ENCODE data around the gene KIF5B.
"Not testable (repeated sequence)": the region's sequence is repeated elsewhere in the genome, so short reads cannot be mapped to it uniquely, and the experiment has no call there.

The KIF5B gene

DNA sequence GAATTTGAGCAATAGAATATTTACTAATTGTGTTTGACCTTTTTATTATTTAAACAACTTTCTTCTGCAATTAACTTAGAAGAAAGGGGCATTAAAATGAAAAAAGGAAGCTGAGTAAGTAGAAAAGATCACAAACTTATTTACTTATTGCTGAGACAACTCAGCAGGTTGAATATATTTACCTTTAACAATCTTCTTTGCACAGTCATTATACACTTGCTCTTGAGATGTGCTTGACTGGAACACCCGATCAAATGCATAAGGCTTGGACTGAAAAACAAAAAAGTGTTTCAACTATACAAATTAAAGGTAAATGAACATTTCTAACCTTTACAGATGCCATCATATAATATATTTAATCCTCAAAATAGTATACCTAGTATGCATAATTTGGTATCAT lies 7.9 kb downstream of the KIF5B start:
- peaks cover 45% of the 10 kb centered on the region for H3K36me3 Mint-ChIP-seq (ENCODE audit: low read depth)

DNA sequence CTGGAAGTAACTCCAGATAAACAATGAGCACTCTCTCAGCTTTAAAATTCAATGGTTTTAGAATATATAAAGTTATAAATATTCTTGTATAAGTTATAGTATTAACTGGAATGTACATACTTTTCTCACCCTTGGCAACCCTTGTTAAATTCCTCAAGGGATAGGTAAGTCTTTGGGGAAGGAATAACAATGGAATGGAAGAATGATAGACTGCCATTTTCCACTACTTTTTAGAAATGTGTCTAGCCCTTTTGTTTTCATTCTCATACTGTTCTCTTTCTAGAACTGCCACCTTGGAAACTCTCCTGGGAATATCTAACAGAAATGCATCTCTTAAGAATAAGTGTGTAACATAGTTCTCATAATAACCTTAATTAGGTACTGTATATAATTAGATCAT lies 8.3 kb downstream of the KIF5B start:
- H3K27me3 Mint-ChIP-seq (ENCODE audit: low read depth): no peaks in the 10 kb centered on the region
- H3K36me3 Mint-ChIP-seq (ENCODE audit: low read depth): peaks cover 47% of the 10 kb centered on the region
- peaks cover 69% of the 10 kb centered on the region for H3K4me1 Mint-ChIP-seq (ENCODE audit: low read depth)
- H3K9me3 Mint-ChIP-seq: no peaks in the 10 kb centered on the region
- no peak overlapping the region for H3K4me3 Mint-ChIP-seq
- H3K27ac Mint-ChIP-seq: no peak overlapping the region

More for the DNA sequence above, 7.9 kb downstream of the KIF5B start:
- Mint-ChIP-seq H3K4me3 (no peak overlapping the region), H3K9me3 (no peaks in the 10 kb centered on the region), H3K27ac (no peak overlapping the region), H3K27me3 (ENCODE audit: low read depth) (no peaks in the 10 kb centered on the region), H3K4me1 (ENCODE audit: low read depth) (peaks cover 71% of the 10 kb centered on the region)

DNA sequence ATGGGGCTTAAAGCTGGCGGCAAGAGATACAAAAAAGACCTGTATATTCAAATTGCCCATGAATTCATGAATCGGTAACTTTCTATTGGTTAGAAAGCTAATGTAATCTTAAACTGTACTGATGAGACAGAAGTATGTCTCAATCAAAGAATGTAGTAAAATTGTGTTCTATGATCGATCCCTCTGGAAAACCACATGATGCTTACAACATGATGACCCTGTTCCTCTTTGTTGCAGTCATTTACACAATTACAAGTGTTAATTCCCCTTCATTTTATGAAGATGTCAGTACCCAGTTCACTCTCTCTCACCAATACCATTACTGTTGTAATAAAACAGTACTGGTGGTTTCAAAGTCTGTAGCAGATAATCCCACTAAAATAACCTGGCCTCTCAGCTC lies 10.1 kb downstream of the KIF5B start:
- Mint-ChIP-seq H3K27me3 (ENCODE audit: low read depth) (no peaks in the 10 kb centered on the region), H3K36me3 (ENCODE audit: low read depth) (peaks cover 52% of the 10 kb centered on the region), H3K4me1 (ENCODE audit: low read depth) (peaks cover 64% of the 10 kb centered on the region), H3K9me3 (no peaks in the 10 kb centered on the region), H3K4me3 (no peak overlapping the region), H3K27ac (no peak overlapping the region)

DNA sequence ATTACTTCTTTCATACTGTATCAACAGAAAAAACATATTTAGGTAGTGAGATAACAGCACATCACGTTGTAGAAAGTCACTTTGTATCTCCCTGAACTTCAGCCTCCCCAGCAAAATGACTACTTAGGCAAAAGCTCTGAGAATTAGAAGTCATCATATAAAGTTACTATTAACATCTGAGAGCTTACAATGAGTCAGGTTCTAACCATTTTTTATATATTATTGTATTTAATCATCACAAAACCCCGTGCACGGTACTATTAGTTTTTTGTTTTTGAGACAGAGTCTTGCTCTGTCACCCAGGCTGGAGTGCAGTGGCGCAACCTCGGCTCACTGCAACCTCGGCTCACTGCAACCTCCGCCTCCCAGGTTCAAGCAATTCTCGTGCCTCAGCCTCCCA lies 13.5 kb downstream of the KIF5B start:
- H3K36me3 Mint-ChIP-seq (ENCODE audit: low read depth): peaks cover 53% of the 10 kb centered on the region

DNA sequence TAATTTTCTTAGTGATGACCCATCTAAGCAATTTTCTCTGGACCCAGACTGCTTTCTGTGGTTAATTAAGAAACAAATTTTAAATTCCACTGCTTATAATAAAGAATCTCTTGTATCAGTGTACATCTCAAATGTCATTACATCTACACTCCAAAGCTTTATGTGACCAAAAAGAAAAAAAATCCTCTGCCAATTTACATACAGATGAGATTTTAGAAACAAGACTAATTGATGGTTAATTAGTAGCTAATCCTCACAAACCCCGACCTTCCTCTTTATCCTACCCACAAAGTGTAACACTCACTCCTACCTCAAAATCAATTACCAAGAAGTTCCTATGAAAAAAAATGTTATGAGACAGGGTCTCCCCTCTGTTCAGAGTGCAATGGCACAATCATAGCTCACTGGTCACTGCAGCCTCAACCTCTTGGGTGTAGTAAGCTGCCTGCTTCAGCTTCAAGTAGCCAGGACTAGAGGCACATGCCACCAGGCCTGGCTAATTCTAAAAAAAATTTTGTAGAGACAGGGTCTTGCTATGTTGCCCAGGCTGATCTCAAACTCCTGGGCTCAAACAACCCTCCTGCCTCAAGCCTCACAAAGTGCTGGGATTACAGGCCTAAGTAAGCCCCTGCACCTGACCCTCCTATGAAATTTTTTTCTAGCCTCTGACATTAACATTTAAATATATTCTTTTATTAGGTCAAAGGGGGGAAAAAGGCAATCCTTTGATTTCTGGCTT lies 14.8 kb downstream of the KIF5B start:
- peaks cover 40% of the 10 kb centered on the region for H3K4me1 Mint-ChIP-seq (ENCODE audit: low read depth)
- no peak overlapping the region for H3K4me3 Mint-ChIP-seq
- no peaks in the 10 kb centered on the region for H3K27me3 Mint-ChIP-seq (ENCODE audit: low read depth)
- no peaks in the 10 kb centered on the region for H3K9me3 Mint-ChIP-seq
- H3K36me3 Mint-ChIP-seq (ENCODE audit: low read depth): peaks cover 52% of the 10 kb centered on the region
- H3K27ac Mint-ChIP-seq: no peak overlapping the region

More for the DNA sequence above, 13.5 kb downstream of the KIF5B start:
- peaks cover 50% of the 10 kb centered on the region for H3K4me1 Mint-ChIP-seq (ENCODE audit: low read depth)
- not testable (repeated sequence) for H3K27me3 Mint-ChIP-seq (ENCODE audit: low read depth); H3K27ac Mint-ChIP-seq; H3K9me3 Mint-ChIP-seq; H3K4me3 Mint-ChIP-seq

DNA sequence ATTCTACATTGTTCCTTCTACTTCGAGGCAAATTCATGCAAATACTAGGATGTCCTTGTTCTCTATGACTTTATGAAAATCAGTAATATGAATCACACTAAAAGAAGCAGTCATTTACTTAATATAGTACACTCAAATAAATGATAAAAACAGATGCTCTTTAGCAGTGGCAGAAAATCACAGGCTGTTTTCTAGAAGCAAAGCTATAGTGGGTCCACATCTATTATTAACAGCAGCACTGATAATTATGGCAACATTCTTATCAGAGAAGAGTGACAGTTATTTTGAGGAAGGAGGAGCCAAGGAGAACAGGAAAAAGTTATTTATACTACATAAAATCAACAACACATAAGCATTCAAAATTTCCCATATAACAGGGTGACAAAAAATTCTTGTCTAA lies 16.5 kb downstream of the KIF5B start:
- Mint-ChIP-seq H3K27me3 (ENCODE audit: low read depth) (no peaks in the 10 kb centered on the region), H3K9me3 (no peaks in the 10 kb centered on the region), H3K36me3 (ENCODE audit: low read depth) (peaks cover 46% of the 10 kb centered on the region), H3K4me1 (ENCODE audit: low read depth) (peaks cover 33% of the 10 kb centered on the region), H3K27ac (no peak overlapping the region), H3K4me3 (no peak overlapping the region)

DNA sequence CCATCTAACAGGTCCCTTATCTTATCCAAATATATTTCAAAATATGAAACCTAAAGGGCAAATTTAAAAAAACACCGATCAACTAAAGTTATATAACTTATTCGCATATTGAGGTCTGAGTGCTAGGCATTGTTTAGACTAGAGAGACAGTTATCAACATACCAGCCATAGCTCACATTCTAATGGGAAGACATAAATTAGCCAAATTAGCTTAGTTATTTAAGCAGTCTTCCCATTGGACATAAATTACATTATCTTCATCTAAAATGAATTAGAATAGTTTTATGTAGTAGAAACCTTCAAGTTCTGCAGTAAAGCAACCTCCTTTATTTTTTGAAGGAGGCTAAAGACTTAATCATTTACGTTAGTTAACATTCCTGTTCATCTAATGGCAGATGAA lies 17.4 kb downstream of the KIF5B start:
- Mint-ChIP-seq H3K27ac (no peak overlapping the region), H3K36me3 (ENCODE audit: low read depth) (peaks cover 45% of the 10 kb centered on the region), H3K4me3 (no peak overlapping the region), H3K27me3 (ENCODE audit: low read depth) (no peaks in the 10 kb centered on the region), H3K4me1 (ENCODE audit: low read depth) (peaks cover 26% of the 10 kb centered on the region), H3K9me3 (no peaks in the 10 kb centered on the region)

DNA sequence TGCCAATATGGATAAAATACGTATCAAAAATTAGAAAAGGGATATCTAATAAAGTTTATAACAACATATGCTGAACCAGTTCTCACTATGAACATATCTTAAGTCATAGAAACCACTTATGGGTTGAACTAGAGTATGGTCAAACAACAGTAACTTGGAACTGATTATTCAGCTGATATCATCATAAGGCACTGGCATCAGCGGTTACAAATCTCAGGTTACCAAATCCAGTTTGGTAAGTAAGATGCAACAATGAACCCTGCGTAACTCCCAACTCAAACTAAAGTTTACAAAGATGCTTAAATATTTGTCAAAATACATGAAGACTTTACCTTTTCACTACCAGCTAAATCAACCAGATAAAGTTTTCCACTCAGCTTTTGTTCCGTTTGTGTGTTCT lies 19.3 kb downstream of the KIF5B start:
- H3K9me3 Mint-ChIP-seq: no peaks in the 10 kb centered on the region
- H3K36me3 Mint-ChIP-seq (ENCODE audit: low read depth): peaks cover 55% of the 10 kb centered on the region
- no peak overlapping the region for H3K4me3 Mint-ChIP-seq
- peaks cover 20% of the 10 kb centered on the region for H3K4me1 Mint-ChIP-seq (ENCODE audit: low read depth)
- no peak overlapping the region for H3K27ac Mint-ChIP-seq
- no peaks in the 10 kb centered on the region for H3K27me3 Mint-ChIP-seq (ENCODE audit: low read depth)

DNA sequence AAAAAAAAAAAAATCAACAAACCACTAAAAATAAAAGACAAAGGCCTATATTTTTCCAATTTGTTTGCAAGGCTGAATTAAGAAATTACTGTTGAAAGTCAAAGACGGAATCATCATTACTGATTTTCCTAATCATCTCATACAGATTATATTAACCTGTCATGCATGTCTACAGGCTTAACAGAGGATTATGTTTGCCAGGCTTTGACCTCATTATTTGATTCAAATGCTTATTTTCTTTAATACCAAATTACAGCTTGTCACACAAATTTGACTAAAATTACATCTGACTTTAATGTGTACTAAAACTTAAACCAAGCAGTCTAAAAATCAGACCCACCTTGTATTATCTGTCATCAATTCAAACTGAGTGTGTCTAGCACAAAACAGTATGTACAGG lies 21.2 kb downstream of the KIF5B start:
- Mint-ChIP-seq H3K27ac (no peak overlapping the region), H3K4me1 (ENCODE audit: low read depth) (peaks cover 16% of the 10 kb centered on the region), H3K27me3 (ENCODE audit: low read depth) (no peaks in the 10 kb centered on the region), H3K9me3 (no peaks in the 10 kb centered on the region), H3K36me3 (ENCODE audit: low read depth) (peaks cover 59% of the 10 kb centered on the region), H3K4me3 (no peak overlapping the region)

DNA sequence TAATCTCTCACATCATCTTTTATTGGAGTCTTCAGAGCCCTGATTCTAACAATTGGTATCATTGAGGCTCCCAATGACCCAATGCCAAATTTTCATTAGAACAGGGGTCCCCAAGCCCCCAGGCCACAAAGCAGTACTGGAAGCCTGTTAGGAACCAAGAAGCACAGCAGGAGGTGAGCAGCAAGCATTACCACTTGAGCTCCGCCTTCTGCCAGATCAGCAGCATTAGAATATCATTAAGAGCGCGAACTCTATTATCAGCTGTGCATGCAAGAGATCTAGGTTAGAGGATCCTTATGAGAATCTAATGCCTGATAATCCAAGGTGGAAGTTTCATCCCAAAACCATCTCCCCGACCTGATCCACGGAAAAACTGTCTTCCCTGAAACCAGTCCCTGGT lies 23.1 kb downstream of the KIF5B start:
- Mint-ChIP-seq H3K27me3 (ENCODE audit: low read depth) (no peaks in the 10 kb centered on the region), H3K27ac (peak overlapping the region; percentile 16), H3K9me3 (no peaks in the 10 kb centered on the region), H3K4me3 (no peak overlapping the region), H3K36me3 (ENCODE audit: low read depth) (peaks cover 67% of the 10 kb centered on the region), H3K4me1 (ENCODE audit: low read depth) (peaks cover 12% of the 10 kb centered on the region)

DNA sequence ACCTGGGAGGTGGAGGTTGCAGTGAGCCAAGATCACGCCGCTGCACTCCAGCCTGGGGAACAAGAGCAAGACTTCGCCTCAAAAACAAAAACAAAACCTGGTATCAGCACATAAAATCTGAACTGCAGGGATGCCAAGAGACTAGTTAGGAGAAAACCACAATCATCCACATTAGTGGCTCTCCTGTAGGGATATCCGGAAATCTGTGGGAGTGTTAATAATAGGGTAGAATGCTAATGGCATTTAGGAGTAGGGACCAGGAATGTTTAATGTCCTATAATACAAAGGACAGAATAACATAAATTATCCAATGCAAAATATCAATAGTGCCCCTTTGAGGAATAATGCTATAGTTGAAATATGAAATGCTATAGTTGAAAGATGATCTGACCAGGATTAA lies 24.3 kb downstream of the KIF5B start:
- H3K4me1 Mint-ChIP-seq (ENCODE audit: low read depth): peaks cover 12% of the 10 kb centered on the region
- H3K36me3 Mint-ChIP-seq (ENCODE audit: low read depth): peaks cover 65% of the 10 kb centered on the region
- no peak overlapping the region for H3K4me3 Mint-ChIP-seq
- no peak overlapping the region for H3K27ac Mint-ChIP-seq
- H3K27me3 Mint-ChIP-seq (ENCODE audit: low read depth): no peaks in the 10 kb centered on the region
- H3K9me3 Mint-ChIP-seq: no peaks in the 10 kb centered on the region

DNA sequence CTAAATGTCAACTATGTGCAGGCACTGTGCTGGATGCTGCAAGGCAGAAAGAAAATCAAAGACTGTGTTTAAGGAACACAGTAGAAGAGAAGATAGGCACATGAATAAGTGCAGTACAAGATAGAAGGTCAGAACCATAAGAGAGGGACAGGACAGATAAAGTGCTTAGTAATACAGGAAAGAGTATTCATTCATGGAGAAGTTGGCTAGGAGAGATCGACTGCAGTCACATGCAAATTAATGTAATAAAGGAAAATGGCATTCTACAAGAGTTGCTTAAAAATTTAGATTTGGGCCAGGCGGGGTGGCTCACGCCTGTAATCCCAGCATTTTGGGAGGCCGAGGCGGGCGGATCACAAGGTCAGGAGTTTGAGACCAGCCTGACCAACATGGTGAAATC lies 24.8 kb downstream of the KIF5B start:
- Mint-ChIP-seq H3K27ac (no peak overlapping the region), H3K27me3 (ENCODE audit: low read depth) (no peaks in the 10 kb centered on the region), H3K4me3 (no peak overlapping the region), H3K36me3 (ENCODE audit: low read depth) (peaks cover 64% of the 10 kb centered on the region), H3K9me3 (no peaks in the 10 kb centered on the region), H3K4me1 (ENCODE audit: low read depth) (peaks cover 12% of the 10 kb centered on the region)

DNA sequence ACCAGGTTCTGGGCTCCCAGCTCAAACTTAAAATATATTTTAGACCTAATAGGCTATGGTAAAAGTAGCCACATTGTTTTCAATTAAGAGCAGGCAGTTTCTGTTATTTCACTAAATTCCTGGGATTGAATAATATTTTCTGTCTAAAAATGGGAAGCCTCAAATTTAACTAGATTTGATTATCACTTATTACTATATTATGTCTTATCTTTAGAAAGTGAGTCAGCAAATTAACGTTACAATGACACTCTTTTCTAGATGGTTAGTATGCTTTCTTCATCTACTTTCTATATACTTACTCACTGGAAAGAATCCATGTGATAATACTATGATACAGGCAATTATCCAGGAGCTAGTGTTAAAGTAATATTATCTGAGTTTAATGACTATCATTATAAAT lies 27.5 kb downstream of the KIF5B start:
- H3K4me1 Mint-ChIP-seq (ENCODE audit: low read depth): peaks cover 10% of the 10 kb centered on the region
- H3K9me3 Mint-ChIP-seq: no peaks in the 10 kb centered on the region
- H3K4me3 Mint-ChIP-seq: no peak overlapping the region
- peaks cover 56% of the 10 kb centered on the region for H3K36me3 Mint-ChIP-seq (ENCODE audit: low read depth)
- no peak overlapping the region for H3K27ac Mint-ChIP-seq
- no peaks in the 10 kb centered on the region for H3K27me3 Mint-ChIP-seq (ENCODE audit: low read depth)

DNA sequence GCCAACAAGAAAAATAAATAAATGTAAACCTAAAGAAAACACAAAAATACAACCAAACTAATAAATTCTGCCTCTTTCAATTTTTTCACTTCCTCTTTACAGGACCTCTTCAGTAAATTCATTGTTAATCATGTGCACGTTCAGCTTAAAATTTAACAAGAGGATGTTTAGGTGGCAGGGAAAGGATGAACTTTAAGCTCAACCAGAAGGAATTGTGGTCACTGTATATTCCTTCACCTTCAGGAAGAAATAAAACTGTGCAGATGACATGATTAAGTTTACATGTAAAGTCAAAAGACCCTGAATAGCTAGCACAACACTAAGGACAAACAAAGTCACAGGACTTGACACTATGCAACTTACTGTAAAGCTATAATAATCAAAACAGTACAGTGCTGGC lies 33.0 kb downstream of the KIF5B start:
- H3K27me3 Mint-ChIP-seq (ENCODE audit: low read depth): no peaks in the 10 kb centered on the region
- peaks cover 47% of the 10 kb centered on the region for H3K36me3 Mint-ChIP-seq (ENCODE audit: low read depth)
- peaks cover 9% of the 10 kb centered on the region for H3K4me1 Mint-ChIP-seq (ENCODE audit: low read depth)
- no peak overlapping the region for H3K4me3 Mint-ChIP-seq
- peak overlapping the region; percentile 36 for H3K27ac Mint-ChIP-seq
- no peaks in the 10 kb centered on the region for H3K9me3 Mint-ChIP-seq

DNA sequence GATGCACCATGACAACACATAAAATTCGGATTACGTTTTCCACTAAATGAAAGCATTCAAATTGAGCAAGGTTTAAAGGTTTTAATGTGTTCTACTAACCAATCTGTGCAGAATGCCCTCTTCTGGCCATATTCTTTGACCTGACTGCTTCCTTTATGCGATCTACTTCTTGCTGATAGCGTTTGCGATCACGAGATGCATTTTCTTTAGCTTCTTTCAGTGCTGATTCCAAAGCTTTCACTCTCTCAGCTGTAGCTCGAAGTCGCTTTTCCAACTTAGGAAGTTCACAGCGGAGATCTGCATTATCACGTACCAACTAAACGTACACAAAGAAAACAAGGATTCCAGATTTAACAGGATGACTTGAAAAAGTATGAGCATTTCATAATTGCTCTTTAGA lies 39.2 kb downstream of the KIF5B start:
- Mint-ChIP-seq H3K27ac (no peak overlapping the region), H3K4me1 (ENCODE audit: low read depth) (peaks cover 8% of the 10 kb centered on the region), H3K9me3 (no peaks in the 10 kb centered on the region), H3K36me3 (ENCODE audit: low read depth) (peaks cover 49% of the 10 kb centered on the region), H3K27me3 (ENCODE audit: low read depth) (no peaks in the 10 kb centered on the region), H3K4me3 (no peak overlapping the region)

DNA sequence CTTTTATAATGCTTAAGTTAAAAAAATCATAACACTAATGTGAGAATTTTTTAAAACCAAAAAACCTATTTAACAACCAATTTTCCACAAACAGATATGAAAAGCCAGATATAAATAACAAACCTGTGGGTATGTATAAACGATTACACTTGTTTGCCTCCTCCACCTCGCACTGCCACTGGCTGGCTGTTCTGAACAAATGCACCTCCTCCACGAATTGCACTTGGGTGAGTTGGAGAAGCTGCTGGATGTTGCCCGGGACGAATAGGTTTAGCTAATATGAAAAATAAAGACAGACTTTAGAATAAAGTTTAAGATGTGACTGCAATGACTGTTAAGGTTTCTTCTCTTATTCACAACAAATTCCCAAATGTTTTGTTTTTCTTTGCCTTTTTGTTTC lies 40.8 kb downstream of the KIF5B start:
- H3K27ac Mint-ChIP-seq: no peak overlapping the region
- peaks cover 51% of the 10 kb centered on the region for H3K36me3 Mint-ChIP-seq (ENCODE audit: low read depth)
- peaks cover 6% of the 10 kb centered on the region for H3K4me1 Mint-ChIP-seq (ENCODE audit: low read depth)
- no peak overlapping the region for H3K4me3 Mint-ChIP-seq
- no peaks in the 10 kb centered on the region for H3K9me3 Mint-ChIP-seq
- H3K27me3 Mint-ChIP-seq (ENCODE audit: low read depth): no peaks in the 10 kb centered on the region
